Endothelial cell of umbilical vein (primary cell): Measurements from ENCODE around the gene OR5L2. TPM values are rescaled to one million over a fixed set of nuclear protein-coding genes. Genes with fewer than 3 reads are reported as not detected.

Source experiments
- BruUV-seq: library from RNA; stranded (reverse); fragments of 400-500 nt; replicated peaks from 2 replicates; lab custom pipeline; 2021; lab: Mats Ljungman, UMichigan
- CTCF ChIA-PET: fragments of 300-600, 350-600 bp; sonication (Branson Sonifier 250); formaldehyde crosslinking; loops from one replicate; lab custom pipeline; 2021; ENCODE audit warnings: antibody characterized with exemption, inconsistent platforms; lab: Charles Lee
- POLR2A ChIA-PET: fragments of 300-600, 350-600 bp; sonication (Branson Sonifier 250); formaldehyde crosslinking; loops from one replicate; lab custom pipeline; 2021; ENCODE audit warnings: antibody characterized with exemption, inconsistent platforms; lab: Charles Lee
- DNase-seq: peaks from one replicate; pipeline ENCODE4 v3.0.0-alpha.2; 2011; ENCODE audit warnings: low read depth, low spot score
- FAIRE-seq: peaks from 2 replicates; lab custom pipeline; 2011; peaks lifted over from hg19 to GRCh38; lab: Jason Lieb, UNC
- H2AFZ ChIP-seq: 2 replicates; pipeline ENCODE4 v1.6.0; 2012; ENCODE audit warnings: low read depth, low read length, control low read depth, inconsistent platforms
- H3K27ac ChIP-seq: 2 replicates; pipeline ENCODE4 v1.5.1; 2011; ENCODE audit warnings: low read depth, mild to moderate bottlenecking, control low read depth, low read length, moderate library complexity; ENCODE audit not compliant: insufficient read depth
- H3K27me3 ChIP-seq, 2 experiments: 2 replicates each; pipeline versions ENCODE4 v1.6.0 to v1.6.1; 2011; ENCODE audit warnings: low read length in 2 of 2, mixed read lengths in 1 of 2; ENCODE audit not compliant: control insufficient read depth in 2 of 2, insufficient read depth in 2 of 2
- H3K36me3 ChIP-seq, 2 experiments: 2 replicates in 1 of 2; 3 replicates in 1 of 2; pipeline ENCODE4 v1.5.1; 2011; ENCODE audit warnings: low read length in 2 of 2, mild to moderate bottlenecking in 1 of 2, moderate library complexity in 1 of 2; ENCODE audit not compliant: control insufficient read depth in 2 of 2, insufficient read depth in 2 of 2; ENCODE audit errors: extremely low read depth in 1 of 2
- H3K4me1 ChIP-seq: 3 replicates; pipeline ENCODE4 v1.5.1; 2011; ENCODE audit warnings: mild to moderate bottlenecking, low read length; ENCODE audit not compliant: control insufficient read depth, insufficient read depth; ENCODE audit errors: extremely low read depth
- H3K4me2 ChIP-seq: 2 replicates; pipeline ENCODE4 v1.6.1; 2011; ENCODE audit warnings: low read length, control low read depth, mixed read lengths; ENCODE audit not compliant: insufficient read depth
- H3K4me3 ChIP-seq, 3 experiments: fragments of 200-600 bp in 1 of 3; sonication (generic), shearing (Covaris generic) in 1 of 3; replicated peaks in 1 of 3; 2 replicates each; pipeline ENCODE4 v1.5.1; 2011 to 2016; ENCODE audit warnings: control low read depth in 3 of 3, low read length in 3 of 3, mild to moderate bottlenecking in 2 of 3, inconsistent platforms in 1 of 3, low read depth in 1 of 3, moderate library complexity in 1 of 3; ENCODE audit not compliant: insufficient read depth in 1 of 3
- H3K79me2 ChIP-seq: 2 replicates; pipeline ENCODE4 v1.6.0; 2012; ENCODE audit warnings: low read length, inconsistent platforms; ENCODE audit not compliant: control insufficient read depth, insufficient read depth
- H3K9ac ChIP-seq: replicated peaks from 2 replicates; pipeline ENCODE3; 2011; ENCODE audit warnings: low read length, control low read depth; ENCODE audit not compliant: insufficient read depth; ENCODE audit errors: extremely low read depth
- H3K9me1 ChIP-seq: replicated peaks from 3 replicates; pipeline ENCODE4 v1.6.0; 2011; ENCODE audit warnings: mild to moderate bottlenecking, low read length; ENCODE audit not compliant: control insufficient read depth, insufficient read depth; ENCODE audit errors: extremely low read depth
- H3K9me3 ChIP-seq: replicated peaks from 2 replicates; pipeline ENCODE4 v1.5.1; 2012; ENCODE audit warnings: low read length, inconsistent platforms; ENCODE audit not compliant: control insufficient read depth, insufficient read depth
- H4K20me1 ChIP-seq: replicated peaks from 2 replicates; pipeline ENCODE3; 2011; ENCODE audit warnings: mild to moderate bottlenecking, low read length; ENCODE audit not compliant: control insufficient read depth, insufficient read depth; ENCODE audit errors: extremely low read depth
- EZH2 ChIP-seq: IDR thresholded peaks from 2 replicates; pipeline ENCODE4 v1.6.1; 2012; ENCODE audit warnings: borderline replicate concordance, low read depth, mild to moderate bottlenecking, moderate library complexity, low read length, inconsistent platforms; ENCODE audit not compliant: severe bottlenecking
- FOS ChIP-seq: IDR thresholded peaks from 2 replicates; pipeline ENCODE4 v1.6.1; 2011; ENCODE audit warnings: mild to moderate bottlenecking, low read length, moderate library complexity, borderline replicate concordance; ENCODE audit not compliant: insufficient read depth
- GATA2 ChIP-seq: IDR thresholded peaks from 2 replicates; pipeline ENCODE4 v1.7.0; 2011; ENCODE audit warnings: low read depth, mild to moderate bottlenecking, moderate library complexity, mixed read lengths, low read length; ENCODE audit not compliant: insufficient read length, insufficient read depth
- MYC ChIP-seq: IDR thresholded peaks from one replicate; pipeline ENCODE4 v1.6.1; 2011; ENCODE audit warnings: mild to moderate bottlenecking, low read depth, low read length
- dilution Hi-C: fragments of 300-500 bp; cut with MboI; formaldehyde crosslinking; loops from one replicate; pipeline ENCODE4 v1.15.0; 2019; ENCODE audit warnings: low sequenced_read_pairs; ENCODE audit not compliant: extremely low pct_ligation_motif_present
- intact Hi-C: fragments of 100-400 bp; cut with micrococcal nuclease; formaldehyde crosslinking; loops from one replicate; pipeline ENCODE4 v1.10.0; 2022
- polyA plus RNA-seq, 4 experiments: library from polyadenylated mRNA; depleted of rRNA in 3 of 4; stranded (reverse) in 3 of 4; unstranded in 1 of 4; fragments of >200 nt; gene quantifications; 2 replicates each; pipeline versions ENCODE4 v1.2.1 to v1.2.3, GENCODE V29; 2011 to 2012; ENCODE audit warnings: missing spikeins in 1 of 4
- total RNA-seq: library from RNA; stranded (reverse); gene quantifications from 2 replicates; pipeline ENCODE4 v1.2.3, GENCODE V29; 2021
- TF ChIP-seq, protein P1 (sequence below): IDR thresholded peaks from 2 replicates; pipeline ENCODE4 v1.6.1; 2011; ENCODE audit not compliant: insufficient read depth, insufficient read length
- TF ChIP-seq, protein P2 (sequence below), 2 donors: IDR thresholded peaks; 1 replicate in 1 of 2; 2 replicates in 1 of 2; pipeline ENCODE4 v1.5.1; 2011; ENCODE audit warnings: low read length in 2 of 2, mild to moderate bottlenecking in 2 of 2, moderate library complexity in 2 of 2, control low read depth in 1 of 2, inconsistent platforms in 1 of 2, low read depth in 1 of 2; ENCODE audit not compliant: insufficient read depth in 1 of 2; ENCODE audit errors: extremely low read depth in 1 of 2

The OR5L2 gene
- total and polyA plus RNA-seq, 2 donors (not counting 3 experiments of a cell fraction or from before 2014, with no cell fraction given): not detected

DNA sequence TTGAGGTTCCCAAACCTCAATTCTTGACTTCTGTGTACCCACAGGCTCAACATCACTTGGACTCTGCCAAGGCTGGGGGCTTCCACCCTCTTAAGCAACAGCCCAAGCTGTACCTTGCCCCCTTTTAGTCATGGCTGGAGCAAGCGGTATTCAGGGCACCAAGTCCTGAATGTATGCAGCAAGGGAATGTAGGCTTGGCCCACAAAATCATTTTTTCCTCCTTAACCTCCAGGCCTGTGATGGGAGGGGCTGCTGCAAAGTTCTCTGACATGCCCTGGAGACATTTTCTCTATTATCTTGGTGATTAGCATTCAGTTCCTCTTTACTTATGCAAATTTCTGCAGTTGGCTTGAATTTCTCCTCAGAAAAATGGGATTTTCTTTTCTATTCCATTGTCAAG, 20.8 kb upstream of the OR5L2 start:
- ChIA-PET POLR2A (no interaction called here), CTCF (no interaction called here)
- H3K4me2 ChIP-seq: no peak overlapping the region
- no peaks in the 10 kb centered on the region for H4K20me1 ChIP-seq
- dilution Hi-C loops (no loop called here), intact Hi-C loops (no loop called here)
- peaks cover 4% of the 10 kb centered on the region for H3K9me3 ChIP-seq
- no peak overlapping the region for H2AFZ ChIP-seq
- no peaks in the 10 kb centered on the region for H3K9me1 ChIP-seq
- H3K36me3 ChIP-seq: no peaks in the 10 kb centered on the region
- H3K27ac ChIP-seq: no peak overlapping the region
- no TSS peak for BruUV-seq
- H3K9ac ChIP-seq: no peak overlapping the region
- H3K4me1 ChIP-seq: no peaks in the 10 kb centered on the region
- H3K79me2 ChIP-seq: no peaks in the 10 kb centered on the region
- DNase-seq: no peak
- TF ChIP-seq, protein P1, sequence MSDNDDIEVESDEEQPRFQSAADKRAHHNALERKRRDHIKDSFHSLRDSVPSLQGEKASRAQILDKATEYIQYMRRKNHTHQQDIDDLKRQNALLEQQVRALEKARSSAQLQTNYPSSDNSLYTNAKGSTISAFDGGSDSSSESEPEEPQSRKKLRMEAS: no peak
- no peak for TF ChIP-seq GATA2
- TF ChIP-seq, protein P2, sequence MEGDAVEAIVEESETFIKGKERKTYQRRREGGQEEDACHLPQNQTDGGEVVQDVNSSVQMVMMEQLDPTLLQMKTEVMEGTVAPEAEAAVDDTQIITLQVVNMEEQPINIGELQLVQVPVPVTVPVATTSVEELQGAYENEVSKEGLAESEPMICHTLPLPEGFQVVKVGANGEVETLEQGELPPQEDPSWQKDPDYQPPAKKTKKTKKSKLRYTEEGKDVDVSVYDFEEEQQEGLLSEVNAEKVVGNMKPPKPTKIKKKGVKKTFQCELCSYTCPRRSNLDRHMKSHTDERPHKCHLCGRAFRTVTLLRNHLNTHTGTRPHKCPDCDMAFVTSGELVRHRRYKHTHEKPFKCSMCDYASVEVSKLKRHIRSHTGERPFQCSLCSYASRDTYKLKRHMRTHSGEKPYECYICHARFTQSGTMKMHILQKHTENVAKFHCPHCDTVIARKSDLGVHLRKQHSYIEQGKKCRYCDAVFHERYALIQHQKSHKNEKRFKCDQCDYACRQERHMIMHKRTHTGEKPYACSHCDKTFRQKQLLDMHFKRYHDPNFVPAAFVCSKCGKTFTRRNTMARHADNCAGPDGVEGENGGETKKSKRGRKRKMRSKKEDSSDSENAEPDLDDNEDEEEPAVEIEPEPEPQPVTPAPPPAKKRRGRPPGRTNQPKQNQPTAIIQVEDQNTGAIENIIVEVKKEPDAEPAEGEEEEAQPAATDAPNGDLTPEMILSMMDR (IDR thresholded peaks at IDR 0.05; ENCODE audit: extremely low read depth in 1 of 2, insufficient read depth in 1 of 2, low read depth in 1 of 2, low read length in 2 of 2): no peak
- no peak for TF ChIP-seq MYC
- no peak for TF ChIP-seq EZH2
- TF ChIP-seq FOS: no peak
- H3K27me3 ChIP-seq: no peaks in the 10 kb centered on the region
- no peak overlapping the region for H3K4me3 ChIP-seq
- no peak for FAIRE-seq
